Fibroblast of skin of abdomen (primary cell): ENCODE data around the gene DPF3.
A peak's percentile ranks its signal among the peaks of the same experiment; 100 is the strongest.

Experiments used
- DNase-seq: peaks from one replicate; pipeline ENCODE4 v3.0.0-alpha.2; 2013

Gene DPF3

DNA sequence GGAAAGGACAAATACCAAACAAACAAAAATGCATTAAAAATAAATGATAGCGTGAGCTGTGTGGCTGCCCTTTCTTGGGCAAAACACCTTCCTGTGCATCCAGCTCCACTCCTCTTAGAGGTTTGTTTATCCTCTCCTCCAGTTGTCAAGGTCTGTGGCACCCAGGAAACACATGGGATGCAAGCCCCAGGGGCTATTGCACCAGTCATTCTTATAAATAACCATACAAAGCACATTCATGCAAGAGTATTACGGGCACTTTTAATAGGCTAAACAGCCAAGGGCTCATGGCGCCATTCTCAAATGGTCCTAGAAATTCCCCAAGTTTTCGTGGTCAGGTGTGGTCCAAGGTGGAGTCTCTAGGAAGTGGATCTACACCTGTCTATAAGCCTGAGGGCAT, 257.0 kb downstream of the DPF3 start:
- DNase-seq: no peak

GRCh38 chr14:72636094-72636493, 257.8 kb downstream of the DPF3 start:
- DNase-seq: peak; percentile 65

GRCh38 chr14:72634691-72635616, 258.9 kb downstream of the DPF3 start:
- no peak for DNase-seq

- DNase-seq: peak; percentile 71
These were observed 260.4 kb downstream of the DPF3 start for GRCh38 chr14:72633551-72633950.

DNA sequence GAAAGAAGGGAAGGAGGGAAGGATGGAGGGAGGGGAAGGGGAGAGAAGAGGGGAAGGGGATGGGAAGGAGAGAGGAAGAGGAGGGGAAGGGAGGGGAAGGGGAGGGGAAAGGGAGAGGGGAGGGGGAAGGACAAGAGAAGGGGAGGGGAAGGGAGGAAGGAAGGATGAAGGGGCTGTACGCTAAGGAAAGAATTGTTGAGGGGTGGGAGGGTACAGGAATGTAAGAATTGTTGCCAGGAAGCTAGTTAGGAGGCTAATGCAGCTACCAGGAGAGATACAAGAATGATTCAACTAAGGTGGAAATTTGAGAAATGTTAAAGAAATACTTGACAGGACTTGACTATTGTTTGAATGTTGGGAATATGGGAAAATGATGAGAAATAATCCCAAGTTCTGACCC, 261.2 kb downstream of the DPF3 start:
- no peak for DNase-seq

DNA sequence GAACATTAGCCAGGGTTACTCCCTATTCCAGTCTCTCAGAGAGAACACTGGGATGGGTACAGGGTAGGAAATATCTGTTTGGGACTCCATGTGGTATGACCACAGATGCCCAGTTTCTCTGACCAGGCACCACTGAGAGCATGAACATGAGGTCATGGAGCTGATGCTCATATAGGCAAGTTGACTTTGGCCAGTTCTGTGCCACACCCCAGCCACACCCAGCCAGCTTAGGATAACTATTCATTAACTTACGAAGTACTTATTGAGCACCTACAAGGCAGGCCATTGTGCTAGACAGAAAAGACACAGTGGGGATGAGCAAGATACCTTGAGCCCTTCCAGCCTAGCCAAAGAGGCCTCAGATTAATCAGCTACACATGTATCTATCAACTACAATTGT, 262.5 kb downstream of the DPF3 start:
- DNase-seq: no peak

GRCh38 chr14:72630374-72630773, 263.5 kb downstream of the DPF3 start:
- no peak for DNase-seq

DNA sequence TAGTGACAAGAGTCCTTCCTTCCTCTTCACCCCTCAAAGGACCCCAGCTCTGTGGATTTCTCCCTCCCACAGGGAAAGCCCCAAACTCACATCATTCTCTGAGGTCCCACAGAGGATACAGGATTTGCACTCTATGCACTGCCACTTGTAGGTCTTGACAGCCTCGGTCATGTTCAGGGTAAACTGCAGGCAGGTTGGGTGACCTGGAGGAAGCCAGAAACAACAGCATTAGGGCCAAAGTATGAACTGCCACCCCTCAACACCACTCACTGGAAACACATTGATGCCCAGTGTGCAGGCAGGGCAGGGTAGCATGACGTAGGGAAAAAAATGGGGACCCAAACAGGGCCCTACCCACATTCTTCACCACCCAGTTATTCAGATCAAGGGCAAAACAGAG, 264.4 kb downstream of the DPF3 start:
- DNase-seq: no peak

GRCh38 chr14:72625689-72626088, 268.2 kb downstream of the DPF3 start:
- no peak for DNase-seq

DNA sequence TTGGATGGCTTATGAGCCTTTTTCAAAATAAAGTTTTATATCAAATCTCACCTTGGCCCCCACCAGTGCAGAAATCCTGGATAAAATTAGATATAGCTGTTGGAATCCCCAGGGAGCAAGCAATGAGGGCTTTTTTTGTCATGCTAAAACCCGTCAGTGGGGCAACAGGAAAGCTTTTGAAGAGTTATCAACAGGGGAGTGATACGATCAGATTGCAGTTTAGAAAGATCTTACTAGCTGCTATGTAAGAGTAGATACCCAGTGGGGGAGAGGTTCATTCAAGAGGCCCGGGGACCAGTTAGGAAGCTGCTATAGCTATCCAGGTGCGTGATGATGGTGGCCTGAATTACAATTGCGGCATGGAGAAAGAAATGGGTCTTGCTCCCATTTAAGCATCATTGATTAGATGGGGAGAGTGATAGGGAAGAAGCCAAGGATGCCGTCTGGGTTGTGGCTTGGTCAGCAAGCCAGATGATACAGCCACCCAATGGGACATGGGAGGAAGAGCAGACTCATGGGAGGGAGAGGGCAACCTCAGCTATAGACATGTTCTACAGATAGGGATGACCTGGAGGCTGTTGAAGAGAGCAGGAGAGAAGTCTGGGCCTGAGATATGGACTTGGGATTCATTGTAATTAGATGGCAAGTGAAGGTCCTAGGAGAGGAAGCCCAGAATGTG, 272.4 kb downstream of the DPF3 start:
- no peak for DNase-seq

GRCh38 chr14:72619881-72620280, 274.0 kb downstream of the DPF3 start:
- no peak for DNase-seq

DNA sequence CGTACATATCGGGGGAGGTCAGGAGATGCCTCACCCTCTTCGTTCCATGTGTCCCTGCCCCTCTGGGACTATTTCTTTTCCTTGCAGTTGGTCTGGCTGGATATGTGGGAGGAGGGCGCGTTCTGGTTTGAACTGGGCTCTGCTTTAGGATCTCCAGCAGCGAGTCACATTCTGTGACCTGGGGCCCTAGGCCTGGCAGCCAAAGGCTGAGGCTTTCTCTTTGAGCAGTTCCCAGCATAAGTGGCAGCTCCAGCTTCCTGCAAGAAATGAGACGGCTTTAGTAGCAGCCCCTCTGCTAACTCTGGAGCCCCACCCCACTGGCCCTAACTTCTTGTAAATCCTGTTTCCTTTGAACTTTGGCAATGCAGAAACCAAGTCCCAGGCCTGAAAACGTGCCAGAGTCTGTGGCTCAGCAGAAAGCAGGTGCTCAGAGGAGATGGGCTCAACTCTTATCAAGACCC, 274.8 kb downstream of the DPF3 start:
- DNase-seq: no peak

DNA sequence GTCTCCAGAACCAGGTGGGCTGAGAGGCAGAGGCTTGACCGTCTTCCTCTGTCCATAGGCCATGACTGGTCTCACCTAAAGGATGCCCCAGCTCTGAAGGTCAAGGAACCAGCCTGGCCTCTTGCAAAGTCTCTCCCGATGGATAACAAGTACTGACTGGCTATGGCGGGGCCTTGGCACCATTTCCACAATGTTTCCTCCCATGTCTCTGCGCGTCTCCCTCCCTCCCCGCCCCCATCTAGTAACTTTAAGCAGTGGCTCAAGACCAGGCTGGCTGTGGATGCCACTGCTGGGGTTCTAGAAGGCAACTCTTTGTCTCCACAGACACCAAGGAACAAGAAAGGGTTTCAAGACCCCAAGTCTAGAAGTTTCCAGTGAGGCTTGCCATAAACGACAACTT, 275.5 kb downstream of the DPF3 start:
- no peak for DNase-seq

GRCh38 chr14:72617391-72618031, 276.4 kb downstream of the DPF3 start:
- peak; percentile 61 for DNase-seq

DNA sequence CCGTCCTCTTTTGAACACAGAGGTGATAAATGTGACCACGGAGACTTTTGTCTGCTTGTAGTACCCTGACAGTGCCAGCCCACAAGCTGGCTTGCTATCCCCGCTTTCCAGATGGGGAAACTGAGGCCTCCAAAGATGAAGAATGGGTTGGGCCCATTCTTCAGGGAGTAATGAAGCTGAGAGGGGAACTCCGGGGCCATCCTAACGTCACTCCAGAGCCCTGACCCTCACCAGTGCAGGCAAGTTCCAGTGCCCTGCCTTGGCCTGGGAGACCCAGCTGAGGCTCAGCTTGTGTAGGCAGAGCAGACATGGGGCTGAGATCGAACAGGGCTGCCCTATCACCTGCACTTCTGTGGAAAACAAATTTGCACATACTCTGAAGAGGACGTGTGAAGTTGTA, 277.1 kb downstream of the DPF3 start:
- DNase-seq: no peak

DNA sequence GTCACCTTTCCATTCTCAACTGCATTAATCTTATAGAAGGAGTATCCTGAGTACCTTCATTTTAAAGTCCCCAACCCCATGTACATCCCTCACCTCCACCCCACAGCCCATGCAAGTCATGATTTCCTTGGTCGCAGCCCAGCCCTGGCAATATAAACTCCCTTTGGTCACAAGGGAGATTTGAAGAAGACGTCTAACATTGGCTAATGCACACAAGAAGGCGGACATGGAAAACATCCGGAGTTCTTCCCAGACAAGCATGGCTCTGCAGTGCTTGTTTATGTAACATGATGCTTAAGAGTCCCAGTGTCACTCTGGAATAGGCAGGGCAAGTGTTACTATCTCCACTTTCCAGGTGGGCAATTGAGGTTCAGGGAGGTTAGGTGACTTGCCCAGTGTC, 277.6 kb downstream of the DPF3 start:
- no peak for DNase-seq

DNA sequence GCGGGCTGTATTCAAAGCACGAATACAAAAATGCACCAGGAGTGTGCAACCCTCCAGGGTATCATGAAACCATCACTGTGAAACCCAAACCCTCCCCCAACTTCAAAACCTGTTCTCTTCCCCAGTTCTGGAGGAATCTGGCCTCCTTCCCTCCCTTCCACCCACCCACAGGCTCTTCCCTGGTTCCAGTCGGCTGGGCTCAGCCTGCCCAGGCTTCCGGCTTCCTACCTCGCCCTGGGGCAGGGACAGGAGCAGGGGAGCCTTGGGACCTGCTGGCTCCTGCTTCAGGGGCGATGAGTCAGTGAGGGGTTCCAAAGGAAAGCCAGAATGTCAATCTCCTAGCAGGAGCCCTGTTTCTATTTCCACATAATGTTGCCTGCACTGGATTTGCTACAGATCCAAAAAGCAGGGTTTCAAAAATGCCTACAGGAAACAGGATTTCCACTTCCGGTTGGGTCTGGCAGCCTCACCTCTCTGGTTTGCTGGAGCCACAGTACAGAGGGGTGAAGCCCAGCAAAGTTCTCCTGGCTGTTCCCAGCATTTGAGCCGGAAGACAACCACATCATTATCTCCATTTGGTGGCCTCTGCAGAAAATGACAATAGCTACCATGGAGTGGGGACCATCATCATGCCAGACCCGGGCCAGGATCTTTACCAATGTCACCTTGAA, 278.3 kb downstream of the DPF3 start:
- peak; percentile 39 for DNase-seq

DNA sequence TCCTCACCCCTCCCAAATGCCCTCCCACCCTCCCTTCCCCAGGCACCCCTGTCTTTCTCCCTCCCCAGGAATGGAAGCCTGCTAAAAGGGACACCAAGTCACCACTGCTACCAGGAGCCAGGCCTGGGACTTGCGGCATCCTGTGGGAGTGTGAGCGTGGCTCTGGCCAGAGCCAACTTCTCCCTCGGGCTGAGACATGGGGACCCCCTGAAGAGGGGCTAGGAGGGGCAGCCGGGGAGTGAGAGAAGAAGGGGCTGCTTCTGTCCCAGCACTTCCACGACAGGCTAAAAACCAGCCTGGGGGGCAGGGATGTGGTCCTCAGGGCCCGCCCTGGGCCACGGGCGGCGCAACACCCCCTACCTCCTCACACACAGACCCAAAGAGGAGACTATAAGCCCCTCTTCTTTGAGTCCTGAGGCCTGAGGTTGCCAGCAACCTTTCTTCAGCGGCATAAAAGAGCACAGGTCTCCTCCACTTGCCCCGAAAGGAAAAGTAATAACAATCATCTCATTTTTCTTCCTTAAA, 278.9 kb downstream of the DPF3 start:
- DNase-seq: no peak

GRCh38 chr14:72614365-72614764, 279.5 kb downstream of the DPF3 start:
- no peak for DNase-seq

- no peak for DNase-seq
These were observed 280.0 kb downstream of the DPF3 start for GRCh38 chr14:72613975-72614319.

DNA sequence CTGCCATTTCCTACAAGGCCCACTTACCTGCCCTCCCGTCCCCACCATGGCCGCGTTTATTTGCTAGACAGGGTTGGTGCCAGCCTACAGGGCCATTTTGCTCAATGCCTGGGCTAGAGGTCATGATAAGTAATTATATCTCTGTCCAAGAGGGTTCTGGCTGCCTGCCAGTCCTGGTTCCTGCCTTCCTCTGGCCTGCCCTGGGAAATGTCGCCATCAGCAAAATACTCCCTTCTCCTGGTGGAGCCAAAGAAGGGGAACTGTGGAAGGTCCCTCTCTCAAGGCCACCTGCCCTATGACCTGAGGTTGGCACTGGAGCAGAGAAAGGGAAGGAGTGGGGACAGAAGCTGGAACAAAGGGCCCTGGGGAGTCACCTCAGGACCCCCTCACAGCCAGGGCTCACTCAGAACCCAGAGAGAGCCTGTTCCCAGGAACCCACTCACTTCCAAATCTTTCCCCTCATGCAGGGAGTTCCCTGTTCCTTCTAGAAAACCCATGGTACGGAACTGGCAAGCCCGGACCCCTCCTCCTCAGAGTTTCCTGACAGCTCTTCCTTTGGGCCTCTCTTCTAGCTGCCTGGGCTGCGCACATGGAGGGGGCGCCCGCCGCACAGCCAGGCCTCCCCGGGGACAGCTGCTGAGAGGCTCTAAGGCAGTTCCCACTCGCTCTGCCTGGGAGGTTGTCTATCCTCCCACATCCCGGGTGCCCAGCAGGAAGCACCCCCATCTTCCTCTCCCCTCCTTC, 280.5 kb downstream of the DPF3 start:
- no peak for DNase-seq

DNA sequence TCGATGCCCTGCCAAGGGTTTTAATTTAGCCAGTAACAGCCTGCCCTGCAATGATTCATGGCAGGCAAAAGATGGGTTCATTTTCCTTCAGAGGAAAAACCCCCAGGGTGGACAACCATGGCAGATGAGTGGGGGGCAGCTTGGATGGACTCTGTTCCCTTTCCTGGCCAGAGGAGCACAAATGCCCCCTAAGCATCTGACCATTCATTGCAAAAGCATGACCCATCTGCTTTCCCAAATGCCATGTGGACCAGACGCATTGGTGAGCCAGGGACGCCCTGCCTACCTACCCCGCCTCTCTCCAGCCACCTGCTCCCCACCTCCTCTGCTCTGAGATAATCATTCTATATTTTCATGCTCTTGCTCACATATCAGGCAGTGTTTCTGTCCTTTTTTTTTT, 281.9 kb downstream of the DPF3 start:
- DNase-seq: no peak
